Effector CD8-positive, alpha-beta T cell (primary cell): Measurements from ENCODE around the gene MARCHF11.

ENCODE experiments used
- DNase-seq: peaks from one replicate; lab custom pipeline; 2025; lab: John Stamatoyannopoulos, UW
- total RNA-seq, 4 experiments: gene quantifications; one replicate each; lab custom pipeline; 2026; lab: John Stamatoyannopoulos, UW

MARCHF11 gene
- 0 to 0.09 (median 0) reads per million in 4 experiments for total RNA-seq

GRCh38 chr5:16179511-16179935, at the start of gene MARCHF11:
MARCHF11 (minus strand) TSS chr5:16179791; CDS start chr5:16179575, 216 bp downstream.
- DNase-seq, result no peak

GRCh38 chr5:16225927-16226326, 46.3 kb upstream of the MARCHF11 start:
- no peak for DNase-seq

DNA sequence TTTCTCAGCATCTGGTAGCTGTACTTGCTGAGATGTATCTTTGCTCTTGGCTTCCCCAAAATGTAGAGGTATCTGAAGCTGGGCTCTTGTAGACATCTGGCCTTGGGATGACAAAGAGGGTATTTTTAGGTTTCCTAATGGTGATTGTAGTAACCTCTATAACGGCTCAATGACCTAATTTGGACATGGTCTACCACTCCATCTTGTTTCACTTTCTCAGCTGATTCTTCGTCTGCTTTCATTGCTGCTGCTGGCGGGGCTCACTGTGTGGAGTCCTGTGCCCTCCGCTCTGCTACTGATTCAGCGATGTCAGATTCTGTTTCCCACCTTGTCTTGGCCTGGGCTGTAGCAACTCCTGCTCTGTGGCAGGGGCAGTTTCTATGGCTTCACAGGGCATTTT, 12.7 kb upstream of the MARCHF11 start:
- DNase-seq, result no peak

DNA sequence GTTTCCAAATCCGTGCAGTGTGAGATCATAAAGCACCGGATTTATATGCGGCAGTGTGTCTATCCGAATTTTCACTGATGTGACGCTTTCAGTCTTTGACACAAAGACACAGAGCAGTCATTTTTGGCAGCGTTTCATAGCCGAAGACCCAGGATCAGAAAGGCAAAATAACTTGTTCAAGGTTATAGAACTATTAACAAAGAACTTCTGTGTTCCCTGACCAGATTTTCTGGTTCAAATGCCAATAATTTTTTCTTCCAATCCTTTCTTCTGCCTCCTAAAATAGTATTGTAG, 1.1 kb upstream of the MARCHF11 start:
- DNase-seq, result no peak

DNA sequence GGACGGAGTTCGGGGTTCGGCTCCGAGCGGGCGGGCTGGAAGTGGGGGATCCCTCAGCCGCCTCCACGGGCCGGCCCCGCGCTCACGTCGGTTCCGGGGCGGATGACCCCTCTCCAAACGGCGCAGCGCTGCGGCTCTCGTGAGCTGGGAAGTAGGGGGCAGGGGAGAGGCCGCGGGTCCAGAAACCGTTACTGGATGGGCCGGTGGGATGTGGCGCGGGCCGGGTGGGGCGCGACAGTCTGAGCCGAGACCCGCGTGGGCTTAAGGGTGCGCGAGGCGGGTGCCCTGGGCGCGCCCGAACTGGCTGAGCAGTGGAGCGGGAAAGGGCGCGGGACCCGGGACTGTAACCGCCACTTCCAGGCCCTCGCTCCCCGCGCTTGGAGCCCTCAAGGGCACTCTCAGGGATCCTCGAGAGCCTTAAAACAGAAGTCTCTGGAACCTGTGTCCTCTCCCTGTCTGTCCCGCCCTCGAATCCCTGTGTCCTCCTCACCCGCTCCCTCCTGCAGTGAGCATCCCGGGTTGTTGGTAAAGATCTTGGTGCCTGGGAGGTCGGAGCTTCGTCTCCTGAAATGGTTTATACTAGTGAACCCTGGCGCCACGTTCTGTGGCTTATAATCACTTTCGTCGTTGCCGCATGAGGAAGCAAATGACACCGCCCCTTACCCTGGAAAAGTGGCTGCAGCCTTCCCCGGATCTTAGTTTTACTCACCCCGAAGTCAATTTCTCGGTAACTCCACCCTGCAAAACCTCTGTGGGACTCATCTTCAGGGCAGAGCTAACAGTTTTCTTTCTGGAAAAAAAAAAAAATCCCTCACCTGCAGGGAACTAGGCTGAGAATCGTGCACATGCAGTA, 571 bp upstream of the MARCHF11 start:
- no peak for DNase-seq

- DNase-seq, result no peak
Measured at GRCh38 chr5:16178745-16179372, 732 bp downstream of the MARCHF11 start.

DNA sequence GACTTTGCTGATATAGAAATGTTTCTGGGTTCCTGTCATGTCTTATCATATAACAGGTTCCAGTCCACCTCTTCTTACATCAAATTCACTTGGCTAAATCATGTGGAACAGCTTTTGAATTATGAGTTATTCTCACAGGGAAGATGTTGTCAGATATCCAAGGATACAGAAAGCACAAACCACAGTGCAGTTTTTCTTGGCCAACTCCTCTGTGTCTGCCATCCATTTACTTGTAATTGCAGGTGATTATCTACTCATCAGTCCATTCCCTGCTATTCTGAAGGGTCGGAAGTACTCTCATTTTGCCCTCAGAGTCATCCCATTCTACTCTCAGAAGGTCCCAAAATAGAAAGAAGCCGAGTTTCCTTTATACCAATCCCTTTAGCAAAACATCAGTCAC, 10.0 kb downstream of the MARCHF11 start:
- DNase-seq, result no peak

- DNase-seq, result no peak
Measured at GRCh38 chr5:16160706-16161105, 18.9 kb downstream of the MARCHF11 start.

DNA sequence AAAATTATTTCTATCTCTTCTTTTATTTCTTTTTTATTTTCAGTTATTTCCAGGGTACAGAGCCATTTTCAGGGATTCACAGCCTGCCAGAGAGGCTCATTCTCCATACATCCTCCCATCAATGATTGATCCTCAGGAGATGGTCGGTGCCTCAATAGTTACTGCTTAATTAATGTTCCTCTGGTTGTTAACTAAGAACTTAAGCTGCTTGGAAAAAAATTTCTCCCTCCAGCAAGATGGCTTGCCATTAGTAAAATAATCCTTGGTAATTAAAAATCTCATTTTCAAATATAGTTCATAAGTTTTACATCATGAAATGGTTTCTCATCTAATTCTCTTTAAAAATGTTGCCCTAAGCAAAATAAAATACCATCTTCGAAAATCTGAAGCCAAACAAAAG, 20.0 kb downstream of the MARCHF11 start:
- no peak for DNase-seq

DNA sequence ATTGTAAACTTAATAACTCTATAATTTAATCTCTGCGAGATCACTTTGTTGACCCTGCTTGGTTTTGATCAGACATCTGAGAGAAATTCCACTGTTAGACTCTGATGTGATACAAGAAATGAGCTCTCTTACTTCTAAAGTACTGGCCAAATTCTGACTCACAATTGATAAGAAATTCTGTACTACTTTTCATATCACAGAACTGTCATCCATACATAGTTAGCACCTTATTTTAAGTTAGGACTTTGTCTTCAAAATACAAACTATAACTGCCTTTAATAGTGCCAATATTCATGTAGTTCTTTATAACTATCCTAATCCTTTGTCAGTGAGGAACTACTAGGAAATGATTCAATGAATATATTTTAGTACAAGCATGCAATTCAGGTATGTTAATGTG, 23.4 kb downstream of the MARCHF11 start:
- DNase-seq, result no peak

DNA sequence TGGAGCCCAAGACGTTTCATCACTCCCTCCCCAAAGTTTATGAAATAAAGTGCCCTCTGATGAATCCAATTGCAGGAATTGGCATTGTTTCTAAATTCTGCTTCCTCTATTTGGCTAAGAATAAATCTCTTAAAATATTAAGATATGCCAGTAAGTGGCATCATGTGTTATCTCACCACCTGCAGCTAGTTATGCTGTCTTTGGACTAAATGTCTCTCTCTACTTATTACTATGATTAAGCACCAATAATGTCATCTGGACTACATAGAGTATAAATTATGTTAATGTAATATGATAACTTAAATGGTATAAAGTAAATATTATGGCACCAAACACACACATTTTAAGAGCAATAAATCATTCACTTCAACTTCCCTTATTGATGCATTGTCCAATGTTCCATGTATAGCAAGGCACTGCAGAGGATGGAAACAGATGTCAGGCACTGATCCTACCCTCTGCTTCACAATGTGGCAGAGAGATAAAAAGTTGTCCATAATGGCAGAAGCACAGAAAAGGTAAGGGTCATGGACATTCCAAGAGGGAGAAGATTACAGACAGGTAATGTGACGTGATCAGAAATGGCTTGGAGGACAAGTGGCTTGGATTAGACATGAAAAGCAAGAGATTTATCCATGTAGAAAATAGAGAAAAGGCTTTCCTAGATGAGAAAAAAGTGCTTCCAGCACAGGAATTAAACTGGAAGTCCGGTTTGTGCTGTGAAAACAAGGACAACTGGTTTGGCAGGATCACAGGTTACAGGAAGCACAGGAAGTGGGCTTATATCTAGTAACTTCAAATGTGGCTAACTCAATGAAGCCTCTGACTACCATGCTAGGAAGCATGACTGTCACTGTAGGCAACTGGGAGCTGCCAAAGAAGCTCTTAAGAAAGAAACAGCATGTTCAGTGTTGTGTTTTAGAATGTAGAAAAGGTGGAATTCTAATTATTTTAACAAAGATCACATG, 26.7 kb downstream of the MARCHF11 start:
- no peak for DNase-seq

- no peak for DNase-seq
Measured at GRCh38 chr5:16149621-16150020, 30.0 kb downstream of the MARCHF11 start.

- DNase-seq, result no peak
Measured at GRCh38 chr5:16147179-16147900, 32.3 kb downstream of the MARCHF11 start.

DNA sequence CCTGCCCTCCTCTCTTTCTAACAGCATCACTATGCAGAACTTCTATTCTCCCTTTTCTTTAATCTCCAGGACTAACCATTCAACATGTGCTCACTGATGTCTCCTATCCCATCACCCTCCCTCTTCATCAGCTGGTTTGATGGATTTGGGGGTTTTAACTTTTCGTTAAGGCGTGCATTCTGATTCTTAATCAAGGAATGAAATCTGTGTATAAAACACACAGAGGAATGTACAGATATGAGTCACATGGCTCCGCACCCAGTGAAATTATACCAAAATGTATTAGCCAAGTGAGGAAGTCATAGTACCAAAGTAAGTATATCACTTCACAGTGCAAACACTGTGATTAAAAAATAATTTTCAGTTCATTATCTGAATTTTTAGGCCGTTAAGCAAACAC, 35.2 kb downstream of the MARCHF11 start:
- no peak for DNase-seq

- no peak for DNase-seq
Measured at GRCh38 chr5:16143361-16144049, 36.1 kb downstream of the MARCHF11 start.

- DNase-seq, result no peak
Measured at GRCh38 chr5:16140944-16141343, 38.6 kb downstream of the MARCHF11 start.

DNA sequence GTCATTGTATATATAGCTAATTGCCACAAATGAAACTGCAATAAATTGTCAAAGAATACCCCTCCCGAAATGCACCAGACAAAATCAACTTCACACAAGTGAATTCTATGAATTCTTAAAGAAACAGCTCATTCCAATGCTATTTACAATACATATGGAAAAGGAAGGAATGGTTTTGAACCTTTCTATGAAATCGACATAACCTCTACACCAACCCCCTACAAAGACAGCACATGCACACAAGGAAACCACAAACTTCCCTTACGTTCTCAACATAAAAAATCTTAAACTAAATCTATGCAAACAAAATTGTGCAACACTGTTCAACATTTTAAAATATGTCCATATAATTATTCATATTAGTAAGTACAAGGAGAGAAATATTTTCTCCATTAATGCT, 39.2 kb downstream of the MARCHF11 start:
- no peak for DNase-seq

DNA sequence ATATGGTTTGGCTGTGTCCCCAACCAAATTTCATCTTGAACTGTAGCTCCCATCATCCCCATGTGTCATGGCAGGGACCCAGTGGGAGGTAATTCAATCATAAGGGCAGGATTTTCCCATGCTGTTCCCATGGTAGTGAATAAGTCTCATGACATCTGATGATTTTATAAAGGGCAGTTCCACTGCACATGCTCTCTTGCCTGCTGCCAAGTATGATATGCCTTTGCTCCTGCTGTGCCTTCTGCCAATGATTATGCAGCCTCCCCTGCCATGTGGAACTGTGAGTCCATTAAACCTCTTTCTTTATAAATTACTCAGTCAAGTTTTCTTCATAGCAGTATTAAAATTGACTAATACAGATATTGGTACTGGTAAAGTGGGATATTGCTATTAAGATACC, 42.4 kb downstream of the MARCHF11 start:
- DNase-seq, result no peak

GRCh38 chr5:16135506-16135905, 44.1 kb downstream of the MARCHF11 start:
- DNase-seq, result no peak

GRCh38 chr5:16135003-16135402, 44.6 kb downstream of the MARCHF11 start:
- DNase-seq, result no peak

GRCh38 chr5:16134204-16134603, 45.4 kb downstream of the MARCHF11 start:
- DNase-seq, result no peak
